ENCODE data around the gene ZNF117.
"Not testable (repeated sequence)": the region's sequence is repeated elsewhere in the genome, so short reads cannot be mapped to it uniquely, and the experiment has no call there.

The ZNF117 gene

GRCh38 chr7:65001291-65001814 lies 10.5 kb upstream of the ZNF117 start:
- no peak overlapping the region for H3K4me3 ChIP-seq (ENCODE audit: low read length)
- TF ChIP-seq ZNF274 (IDR thresholded peaks at IDR 0.05; ENCODE audit: low read depth, low read length): no peak

GRCh38 chr7:64999165-65000004 lies 8.5 kb upstream of the ZNF117 start:
- TF ChIP-seq ZNF274 (IDR thresholded peaks at IDR 0.05; ENCODE audit: low read depth, low read length): no peak
- no peak overlapping the region for H3K4me3 ChIP-seq (ENCODE audit: low read length)

- no peak overlapping the region for H3K4me3 ChIP-seq (ENCODE audit: low read length)
- TF ChIP-seq ZNF274 (IDR thresholded peaks at IDR 0.05; ENCODE audit: low read depth, low read length): no peak
These were observed 8.0 kb upstream of the ZNF117 start for GRCh38 chr7:64998865-64999164.

GRCh38 chr7:64997927-64998391 lies 7.1 kb upstream of the ZNF117 start:
- no peak overlapping the region for H3K4me3 ChIP-seq (ENCODE audit: low read length)
- TF ChIP-seq ZNF274 (IDR thresholded peaks at IDR 0.05; ENCODE audit: low read depth, low read length): no peak

- no peak for TF ChIP-seq ZNF274 (IDR thresholded peaks at IDR 0.05; ENCODE audit: low read depth, low read length)
- H3K4me3 ChIP-seq (ENCODE audit: low read length): no peak overlapping the region
These were observed 6.5 kb upstream of the ZNF117 start for GRCh38 chr7:64997164-64997908.

- H3K4me3 ChIP-seq (ENCODE audit: low read length): no peak overlapping the region
- no peak for TF ChIP-seq ZNF274 (IDR thresholded peaks at IDR 0.05; ENCODE audit: low read depth, low read length)
These were observed 5.5 kb upstream of the ZNF117 start for GRCh38 chr7:64996305-64996704.

- TF ChIP-seq ZNF274 (IDR thresholded peaks at IDR 0.05; ENCODE audit: low read depth, low read length): no peak
- H3K4me3 ChIP-seq (ENCODE audit: low read length): no peak overlapping the region
These were observed 3.1 kb upstream of the ZNF117 start for GRCh38 chr7:64993901-64994300.

- H3K4me3 ChIP-seq (ENCODE audit: low read length): no peak overlapping the region
- no peak for TF ChIP-seq ZNF274 (IDR thresholded peaks at IDR 0.05; ENCODE audit: low read depth, low read length)
These were observed 2.1 kb upstream of the ZNF117 start for GRCh38 chr7:64992971-64993370.

- no peak for TF ChIP-seq ZNF274 (IDR thresholded peaks at IDR 0.05; ENCODE audit: low read depth, low read length)
- H3K4me3 ChIP-seq (ENCODE audit: low read length): no peak overlapping the region
These were observed 620 bp downstream of the ZNF117 start for GRCh38 chr7:64990216-64990615.

GRCh38 chr7:64978497-64979203 lies 12.2 kb downstream of the ZNF117 start:
- peak; percentile 42; the same call in 1 of the 2 replicates for TF ChIP-seq ZNF274 (IDR thresholded peaks at IDR 0.05; ENCODE audit: low read depth, low read length)
- no peak overlapping the region for H3K4me3 ChIP-seq (ENCODE audit: low read length)

GRCh38 chr7:64965594-64965993 lies 25.2 kb downstream of the ZNF117 start:
- H3K4me3 ChIP-seq (ENCODE audit: low read length): no peak overlapping the region
- TF ChIP-seq ZNF274 (IDR thresholded peaks at IDR 0.05; ENCODE audit: low read depth, low read length): no peak

GRCh38 chr7:64959072-64959747 lies 31.6 kb downstream of the ZNF117 start:
- no peak overlapping the region for H3K4me3 ChIP-seq (ENCODE audit: low read length)
- no peak for TF ChIP-seq ZNF274 (IDR thresholded peaks at IDR 0.05; ENCODE audit: low read depth, low read length)

GRCh38 chr7:64951250-64951848 lies 39.5 kb downstream of the ZNF117 start:
- no peak overlapping the region for H3K4me3 ChIP-seq (ENCODE audit: low read length)
- TF ChIP-seq ZNF274 (IDR thresholded peaks at IDR 0.05; ENCODE audit: low read depth, low read length): no peak

- not testable (repeated sequence) for H3K4me3 ChIP-seq (ENCODE audit: low read length)
These were observed 40.2 kb downstream of the ZNF117 start for GRCh38 chr7:64950673-64951072.

GRCh38 chr7:64948774-64949173 lies 42.1 kb downstream of the ZNF117 start:
- not testable (repeated sequence) for H3K4me3 ChIP-seq (ENCODE audit: low read length)

All from GM08714 (cell line).